Heart left ventricle (tissue), 16 donors: ENCODE measurements around the gene XIRP2. TPM values are rescaled to one million over a fixed set of nuclear protein-coding genes. Genes with fewer than 3 reads are reported as not detected.
A peak's percentile ranks its signal among the peaks of the same experiment; 100 is the strongest.

Experiments
- ATAC-seq, 4 donors: fragments of 200-7000 bp; cut with Tn5 transposase; one replicate each; pipeline ENCODE4 v1.9.1; 2020 to 2022; ENCODE audit warnings: moderate library complexity in 4 of 4, mild to moderate bottlenecking in 3 of 4, moderate number of reproducible peaks in 1 of 4
- DNase-seq, 5 donors: peaks; one replicate each; pipeline ENCODE4 v3.0.0-alpha.2; 2020
- H3K27ac ChIP-seq, 12 donors: fragments of 200-600 bp; sonication (generic) in 4 of 12; one replicate each; pipeline versions ENCODE4 v1.5.0 to v1.8.0; 2016 to 2022; ENCODE audit warnings: mild to moderate bottlenecking in 2 of 12
- H3K27me3 ChIP-seq, 9 donors: fragments of 200-600 bp; sonication (generic) in 2 of 9; one replicate each; pipeline versions ENCODE4 v1.5.1 to v1.8.0; 2016 to 2022; ENCODE audit warnings: mild to moderate bottlenecking in 3 of 9
- H3K36me3 ChIP-seq, 9 donors: fragments of 200-600 bp; sonication (generic) in 2 of 9; one replicate each; pipeline versions ENCODE4 v1.5.0 to v1.8.0; 2018 to 2022; ENCODE audit warnings: mild to moderate bottlenecking in 2 of 9
- H3K4me1 ChIP-seq, 12 donors: fragments of 200-600 bp; sonication (generic) in 4 of 12; one replicate each; pipeline versions ENCODE4 v1.5.0 to v1.8.0; 2016 to 2022; ENCODE audit warnings: mild to moderate bottlenecking in 3 of 12
- H3K4me3 ChIP-seq, 12 donors: fragments of 200-600 bp; sonication (generic) in 4 of 12; one replicate each; pipeline versions ENCODE4 v1.5.0 to v1.8.0; 2017 to 2022; ENCODE audit warnings: mild to moderate bottlenecking in 9 of 12, moderate library complexity in 4 of 12
- H3K9me3 ChIP-seq, 12 donors: fragments of 200-600 bp; sonication (generic) in 4 of 12; one replicate each; pipeline versions ENCODE4 v1.5.0 to v1.8.0; 2016 to 2022; ENCODE audit warnings: mild to moderate bottlenecking in 1 of 12
- CTCF ChIP-seq, 12 donors: fragments of 200-600 bp; sonication (generic) in 4 of 12; IDR thresholded peaks; one replicate each; pipeline versions ENCODE4 v1.5.0 to v1.8.0; 2018 to 2022; ENCODE audit warnings: antibody characterized with exemption in 12 of 12, mild to moderate bottlenecking in 5 of 12
- POLR2A ChIP-seq, 2 donors: fragments of 450-650 bp; IDR thresholded peaks; one replicate each; pipeline ENCODE4 v1.6.1; 2017; ENCODE audit warnings: antibody characterized with exemption in 2 of 2, mild to moderate bottlenecking in 2 of 2, moderate library complexity in 2 of 2
- WGBS, 4 donors: extraction: QIAGEN DNeasy Blood & Tissue Kit in 2 of 4; methylation state at CpG; one replicate each; pipeline versions ENCODE4 v1.1.5 to v1.1.7; 2013 to 2018; 5-methylcytosine and 5-hydroxymethylcytosine counted together
- intact Hi-C, 10 donors: fragments of 100-400 bp; cut with DNase I; formaldehyde crosslinking; loops; one replicate each; pipeline versions ENCODE4 v1.11.1 to v1.14.2; 2022
- polyA plus RNA-seq, 2 donors: library from polyadenylated mRNA; stranded (reverse); fragments of 200-250 nt; gene quantifications; one replicate each; pipeline ENCODE4 v1.2.3, GENCODE V29; 2013
- total RNA-seq, 9 donors: library from RNA; depleted of rRNA in 2 of 9; stranded (reverse); fragments of >200 nt in 2 of 9; fragmentation: NEBNext Ultra II Directional in 3 of 9; extraction: Animal tissue kit (Norgen Biotek cat#: 25700) in 3 of 9; gene quantifications; one replicate each; pipeline versions ENCODE4 v1.1.0 to v1.2.4, GENCODE V29; 2016 to 2023
- donor health status: ischemic (EF 13 %, LVEDD 7.1; RV severe dilation, severe dysfunction).
- donor health status: healthy with polysubstance abuse.
- donor health status: DM: no; HTN: yes; CAD: no.
- donor health status: DM: no; HTN: no; CAD: no.
- donor health status: ischemic (EF 25% LVEDD 6.9; RV normal size, moderate dysfunction).
- donor health status: ischemic (EF 25% LVEDD 5.7; RV mildly dilated, moderate dysfunction).
- donor health status: healthy.
- donor health status: DM: yes; HTN: yes; CAD: no.
- donor health status: ischemic (EF 35%, LVEDD 5.7; RV mildly dilated, moderate dysfunction).
- donor health status: nonischemic (EF 11% LVEDD 7.7; RV severe dilation, severe dysfunction).
- donor health status: DM: yes; HTN: yes; CAD: no.
- donor health status: PGD.
- donor health status: ischemic (EF 29% LVEDD 5.4; RV normal size, mild dysfunction).
- donor health status: nonischemic (EF 23%, LVEDD 6.1; RV moderate dilation, normal function).

Gene XIRP2
- total and polyA plus RNA-seq, 11 donors = 227 to 2,395 (median 626) TPM

- H3K27me3 ChIP-seq = no peaks in the 10 kb centered on the region
- H3K4me3 ChIP-seq = no peak overlapping the region
- ATAC-seq = no peak
- H3K36me3 ChIP-seq = no peaks in the 10 kb centered on the region
- DNase-seq = no peak
- WGBS, 4 donors = 56 to 84% (median 77%) methylated on average over 3 of the region's 3 CpGs
- H3K4me1 ChIP-seq = peaks cover 0 to 8% (median 0%) of the 10 kb centered on the region in 12 donors
- TF ChIP-seq CTCF (IDR thresholded peaks at IDR 0.05) = no peak
- no peaks in the 10 kb centered on the region for H3K9me3 ChIP-seq
- H3K27ac ChIP-seq = peak overlapping the region in 2 of 12 donors; percentile 11 to 34
- intact Hi-C loops = loop anchor here in 1 of 10 donors (5.0 kb wide), 1 partner anchor 79 kb away; no protein-coding TSS in a partner anchor
These were observed 244.8 kb downstream of the XIRP2 start for GRCh38 chr2:167132906-167133555.

DNA sequence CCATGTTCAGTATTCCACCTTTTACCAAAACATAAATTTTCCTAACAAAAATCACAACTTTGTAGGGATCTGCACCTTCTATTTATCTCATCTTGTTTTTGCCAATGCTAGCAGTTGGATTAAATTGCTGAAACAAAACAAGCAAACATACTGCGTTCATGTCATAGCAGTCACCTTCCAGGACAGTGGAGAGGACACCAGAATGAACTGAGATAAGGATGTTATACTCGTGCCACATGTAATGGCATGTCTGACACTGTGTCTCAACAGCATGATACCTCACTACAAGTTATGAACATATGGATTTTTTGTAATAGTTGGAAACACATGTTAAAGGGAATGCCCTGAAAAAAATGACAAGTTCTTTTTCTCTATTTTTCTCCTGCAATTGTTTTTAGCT is 245.3 kb downstream of the XIRP2 start:
- Histone ChIP-seq H3K27ac (peak overlapping the region in 1 of 12 donors; percentile 2), H3K36me3 (no peaks in the 10 kb centered on the region), H3K27me3 (no peaks in the 10 kb centered on the region), H3K4me1 (peaks cover 0 to 8% (median 0%) of the 10 kb centered on the region in 12 donors), H3K4me3 (no peak overlapping the region), H3K9me3 (no peaks in the 10 kb centered on the region)
- no peak for DNase-seq
- 44 to 62% (median 49%) methylated on average over 2 of the region's 2 CpGs for WGBS, 4 donors
- intact Hi-C loops = loop anchor here in 1 of 10 donors (5.0 kb wide), 1 partner anchor 79 kb away; no protein-coding TSS in a partner anchor
- peak in 3 of 4 donors; percentile 46 to 65 (median 58) for ATAC-seq
- TF ChIP-seq CTCF (IDR thresholded peaks at IDR 0.05) (no peak), POLR2A (IDR thresholded peaks at IDR 0.05) (no peak)

GRCh38 chr2:167134381-167135072 is 246.2 kb downstream of the XIRP2 start:
- no peak for TF ChIP-seq CTCF (IDR thresholded peaks at IDR 0.05)
- TF ChIP-seq POLR2A (IDR thresholded peaks at IDR 0.05) = no peak
- H3K4me1 ChIP-seq = peaks cover 0 to 8% (median 0%) of the 10 kb centered on the region in 12 donors
- DNase-seq = no peak
- WGBS, 4 donors = 69 to 76% (median 73%) methylated on average over 6 of the region's 6 CpGs
- no peak overlapping the region for H3K27ac ChIP-seq
- H3K36me3 ChIP-seq = no peaks in the 10 kb centered on the region
- no peaks in the 10 kb centered on the region for H3K27me3 ChIP-seq
- H3K9me3 ChIP-seq = no peaks in the 10 kb centered on the region
- H3K4me3 ChIP-seq = no peak overlapping the region
- ATAC-seq = no peak
- intact Hi-C loops = loop anchor here in 2 of 10 donors (5.0 kb wide), 2 partner anchors 73 to 78 kb away; no protein-coding TSS in a partner anchor

DNA sequence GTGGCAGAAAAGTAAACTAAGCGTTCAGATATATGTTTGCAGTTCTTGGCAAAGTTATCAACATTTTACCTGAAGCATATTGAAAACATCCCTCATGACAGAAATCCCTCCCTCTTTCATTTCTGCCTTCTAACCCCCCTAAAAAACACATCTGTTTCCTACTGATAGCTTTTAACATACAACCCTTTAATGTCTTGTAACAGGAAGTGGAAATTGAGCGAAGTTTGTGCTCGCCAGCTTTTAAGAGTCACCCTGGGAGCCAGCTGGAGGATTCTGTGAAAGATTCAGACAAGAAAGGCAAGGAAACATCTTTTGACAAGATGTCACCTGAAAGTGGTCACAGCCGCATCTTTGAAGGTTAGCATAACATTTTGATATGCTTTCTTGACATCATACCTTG is 247.4 kb downstream of the XIRP2 start:
- H3K4me1 ChIP-seq = peaks cover 0 to 12% (median 2%) of the 10 kb centered on the region in 12 donors
- 40 to 52% (median 44%) methylated on average over 4 of the region's 4 CpGs for WGBS, 4 donors
- no peak overlapping the region for H3K27ac ChIP-seq
- H3K27me3 ChIP-seq = no peaks in the 10 kb centered on the region
- ATAC-seq (no peak), DNase-seq (no peak)
- H3K9me3 ChIP-seq = no peaks in the 10 kb centered on the region
- intact Hi-C loops = loop anchor here in 1 of 10 donors (5.0 kb wide), 1 partner anchor 72 kb away; no protein-coding TSS in a partner anchor
- no peaks in the 10 kb centered on the region for H3K36me3 ChIP-seq
- TF ChIP-seq CTCF (IDR thresholded peaks at IDR 0.05) = no peak
- TF ChIP-seq POLR2A (IDR thresholded peaks at IDR 0.05) = no peak
- H3K4me3 ChIP-seq = no peak overlapping the region
